ENCODE measurements around the gene DUSP12.

DUSP12 gene

GRCh38 chr1:161791904-161792655 lies 42.5 kb downstream of the DUSP12 start:
- DNase-seq (ENCODE audit: low read depth) = no peak
- H3K4me3 ChIP-seq (ENCODE audit: control insufficient read depth, low read depth, low read length) = no peak overlapping the region
- TF ChIP-seq CTCF (IDR thresholded peaks at IDR 0.05; ENCODE audit: control insufficient read depth, insufficient read depth, low read depth, low read length, missing control alignments) = no peak

GRCh38 chr1:161792740-161793139 lies 43.2 kb downstream of the DUSP12 start:
- peak; percentile 46 for TF ChIP-seq CTCF (IDR thresholded peaks at IDR 0.05; ENCODE audit: control insufficient read depth, insufficient read depth, low read depth, low read length, missing control alignments)
- no peak overlapping the region for H3K4me3 ChIP-seq (ENCODE audit: control insufficient read depth, low read depth, low read length)
- peak; percentile 70 for DNase-seq (ENCODE audit: low read depth)

- no peak for DNase-seq (ENCODE audit: low read depth)
- TF ChIP-seq CTCF (IDR thresholded peaks at IDR 0.05; ENCODE audit: control insufficient read depth, insufficient read depth, low read depth, low read length, missing control alignments) = no peak
- H3K4me3 ChIP-seq (ENCODE audit: control insufficient read depth, low read depth, low read length) = no peak overlapping the region
Observed at GRCh38 chr1:161799792-161800191, 50.2 kb downstream of the DUSP12 start.

- TF ChIP-seq CTCF (IDR thresholded peaks at IDR 0.05; ENCODE audit: control insufficient read depth, insufficient read depth, low read depth, low read length, missing control alignments) = no peak
- DNase-seq (ENCODE audit: low read depth) = no peak
Observed at GRCh38 chr1:161801955-161802354, 52.4 kb downstream of the DUSP12 start.

GRCh38 chr1:161803181-161803580 lies 53.6 kb downstream of the DUSP12 start:
- H3K4me3 ChIP-seq (ENCODE audit: control insufficient read depth, low read depth, low read length) = no peak overlapping the region
- no peak for DNase-seq (ENCODE audit: low read depth)
- no peak for TF ChIP-seq CTCF (IDR thresholded peaks at IDR 0.05; ENCODE audit: control insufficient read depth, insufficient read depth, low read depth, low read length, missing control alignments)

More at GRCh38 chr1:161801955-161802354, 52.4 kb downstream of the DUSP12 start:
- no peak overlapping the region for H3K4me3 ChIP-seq (ENCODE audit: control insufficient read depth, low read depth, low read length)

- no peak for DNase-seq (ENCODE audit: low read depth)
- no peak overlapping the region for H3K4me3 ChIP-seq (ENCODE audit: control insufficient read depth, low read depth, low read length)
- TF ChIP-seq CTCF (IDR thresholded peaks at IDR 0.05; ENCODE audit: control insufficient read depth, insufficient read depth, low read depth, low read length, missing control alignments) = no peak
Observed at GRCh38 chr1:161805399-161806197, 56.0 kb downstream of the DUSP12 start.

All from AG09309 (cell line).